ENCODE measurements around the gene ZNF664.

The ZNF664 gene

DNA sequence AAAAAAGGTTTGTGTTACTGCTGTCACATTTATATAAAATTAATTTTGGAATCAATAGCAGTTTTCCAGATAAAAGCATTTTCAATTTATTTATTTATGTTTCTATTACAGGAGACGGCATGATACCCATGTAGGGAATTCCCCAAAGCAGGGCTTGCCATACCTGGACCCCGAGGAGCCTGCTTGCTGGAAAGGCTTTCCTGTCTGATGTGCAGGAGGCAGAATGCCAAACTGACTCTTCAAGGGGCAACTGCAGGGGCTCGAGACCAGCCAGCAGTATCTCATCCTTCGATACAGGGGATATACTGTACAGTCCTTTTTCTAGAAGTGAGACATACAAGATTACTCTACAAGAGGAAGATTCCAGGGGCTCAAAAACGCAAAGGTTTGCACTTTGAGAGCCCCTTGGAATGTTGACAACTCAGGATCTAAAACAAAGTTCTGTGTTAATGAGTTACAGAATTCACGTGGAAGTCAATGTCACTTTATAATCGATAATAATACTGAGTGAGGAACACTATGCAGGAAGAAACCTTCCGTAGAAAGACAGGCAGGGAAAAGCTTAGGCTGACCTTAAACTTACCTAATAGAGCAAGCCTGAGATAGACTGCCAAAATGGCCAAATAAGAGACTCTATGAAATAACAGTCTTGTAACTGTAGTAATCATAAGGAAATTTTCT is 38.6 kb downstream of the ZNF664 start:
- DNase-seq: no peak

DNA sequence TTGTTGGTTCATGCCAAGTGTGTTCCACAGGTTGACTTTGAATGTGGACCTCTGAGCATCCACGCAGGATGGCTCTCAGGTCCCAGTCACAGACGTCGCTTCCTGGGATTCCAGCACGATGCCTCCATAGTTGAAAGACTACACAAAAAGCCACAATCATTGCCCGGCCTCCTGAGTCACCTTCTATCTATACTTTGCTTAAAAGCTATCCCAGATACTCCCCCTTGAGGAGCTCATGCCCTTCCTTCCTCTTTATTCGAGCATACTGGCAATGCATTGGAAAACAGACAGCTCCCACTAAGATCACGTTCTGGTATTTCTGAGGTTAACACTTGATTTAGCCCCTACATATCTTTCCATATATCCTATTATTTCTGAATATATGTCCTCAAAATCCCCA is 40.1 kb downstream of the ZNF664 start:
- no peak for DNase-seq

DNA sequence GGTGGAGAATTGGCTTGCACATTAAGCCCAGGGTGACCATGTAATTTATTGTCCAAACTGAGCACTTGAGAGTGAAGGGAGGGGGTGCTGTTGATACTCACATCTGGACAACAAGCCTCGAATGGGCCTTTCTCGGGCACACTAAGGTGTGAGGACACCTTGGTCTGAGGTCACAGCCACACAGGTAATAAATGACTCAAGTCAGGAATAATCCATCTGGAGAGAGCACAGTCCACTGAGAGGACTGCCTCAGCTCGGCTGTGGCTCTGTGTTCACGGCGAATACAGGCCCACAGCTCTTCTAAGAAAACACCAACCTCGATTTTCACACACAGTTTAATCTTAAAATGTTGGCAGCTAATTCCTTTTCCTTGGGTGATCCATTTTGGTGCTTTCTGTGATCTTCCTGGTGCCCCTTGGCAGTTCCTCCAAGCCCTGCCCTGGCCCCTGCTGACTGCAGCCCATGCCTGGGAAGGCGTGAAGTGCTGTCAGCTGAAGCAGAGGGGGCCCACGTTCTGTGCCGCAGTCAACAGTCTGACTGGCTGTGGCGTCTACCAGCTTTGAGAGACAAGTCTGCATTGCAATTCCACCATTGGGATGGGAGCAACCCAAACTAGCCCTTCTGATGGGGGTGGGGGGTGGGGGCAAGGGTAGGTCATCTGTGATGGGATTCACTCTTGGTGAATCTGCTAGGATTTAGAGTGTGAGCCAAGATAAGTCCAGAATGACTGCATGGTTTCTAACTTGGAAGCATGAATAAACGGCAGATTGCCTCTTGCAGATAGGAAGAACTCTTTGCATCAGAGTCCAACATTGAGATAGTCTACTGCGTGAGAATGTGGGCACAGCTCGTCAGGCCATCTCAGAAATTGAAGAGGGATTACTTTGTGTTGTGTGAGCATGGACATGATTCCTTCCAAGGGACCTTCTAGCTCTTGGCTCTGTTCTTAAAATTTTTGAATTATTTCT is 42.8 kb downstream of the ZNF664 start:
- DNase-seq: no peak

DNA sequence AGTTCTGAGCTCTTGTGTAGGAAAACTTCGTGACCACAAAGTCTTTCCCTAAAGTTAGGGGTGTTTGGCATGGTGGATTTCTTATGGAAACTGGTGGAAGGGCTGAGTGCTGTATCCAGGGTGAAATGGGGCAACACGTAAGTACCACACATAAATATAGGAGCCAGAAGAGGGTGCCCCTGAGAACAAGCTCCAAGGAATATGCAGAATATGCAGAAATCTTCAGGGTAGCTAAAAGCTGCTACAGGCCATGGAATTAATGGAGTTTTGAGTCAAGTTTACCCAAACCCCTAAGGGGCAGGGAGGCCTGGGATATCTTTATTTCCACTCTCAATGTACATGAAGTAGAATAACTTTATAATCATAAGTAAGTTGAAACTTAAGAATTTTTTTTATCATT is 44.0 kb downstream of the ZNF664 start:
- no peak for DNase-seq

DNA sequence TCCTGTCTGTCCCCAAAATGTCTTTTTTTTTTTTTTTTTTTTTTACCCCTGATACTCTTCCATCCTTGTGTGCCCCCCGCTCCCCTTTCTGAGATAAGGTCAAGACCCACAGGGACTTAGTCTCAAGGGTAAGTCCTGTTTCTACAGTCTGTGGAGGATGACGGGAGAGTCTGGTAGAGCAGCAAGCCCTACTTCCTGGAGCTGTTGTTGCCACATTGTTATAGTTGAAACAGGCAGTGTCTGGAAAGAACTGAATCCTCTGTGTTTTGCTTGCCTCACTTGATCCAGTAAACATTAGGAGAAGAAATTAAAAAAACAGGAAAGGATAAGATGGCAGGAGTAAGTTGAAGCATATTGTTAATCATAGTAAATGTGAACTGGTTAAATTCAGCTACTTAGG is 45.5 kb downstream of the ZNF664 start:
- no peak for DNase-seq

DNA sequence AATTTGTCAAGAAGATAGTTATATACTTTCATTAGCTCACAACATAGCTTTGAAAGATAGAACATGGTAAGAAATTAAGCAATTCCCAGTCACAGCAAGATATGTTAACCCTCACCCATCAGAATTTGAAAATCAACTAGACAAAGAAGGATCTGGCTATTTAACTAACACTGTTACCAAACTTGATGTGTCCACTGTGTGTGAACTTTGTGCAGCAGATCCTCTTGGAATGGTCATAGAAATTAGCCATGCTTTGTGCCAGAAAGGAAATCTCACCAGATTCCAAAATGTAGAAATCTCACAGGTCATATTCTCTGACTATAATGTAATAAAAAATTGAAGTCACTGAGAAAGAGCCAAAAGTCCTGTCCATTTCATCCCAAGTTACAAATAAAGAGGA is 46.1 kb downstream of the ZNF664 start:
- no peak for DNase-seq

DNA sequence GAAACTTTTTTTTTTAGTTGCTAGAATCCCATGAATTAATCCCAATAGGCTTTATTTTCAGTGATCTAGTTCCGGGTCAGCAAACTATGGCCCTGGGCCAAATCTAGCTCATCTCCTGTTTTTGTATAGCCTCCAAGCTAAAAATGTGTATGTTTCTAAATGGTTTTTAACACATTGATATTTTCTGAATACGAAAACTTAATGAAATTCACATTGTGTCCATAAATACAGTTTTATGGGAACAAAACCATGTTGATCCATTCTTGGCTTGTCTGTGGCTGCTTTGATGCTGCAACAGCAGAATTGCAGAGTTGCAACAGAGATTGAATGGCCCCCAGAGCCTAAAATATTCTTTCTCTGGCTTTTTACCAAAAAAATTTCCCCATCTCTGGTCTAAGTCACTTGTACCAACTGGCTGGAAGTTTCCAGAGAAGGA is 47.5 kb downstream of the ZNF664 start:
- no peak for DNase-seq

DNA sequence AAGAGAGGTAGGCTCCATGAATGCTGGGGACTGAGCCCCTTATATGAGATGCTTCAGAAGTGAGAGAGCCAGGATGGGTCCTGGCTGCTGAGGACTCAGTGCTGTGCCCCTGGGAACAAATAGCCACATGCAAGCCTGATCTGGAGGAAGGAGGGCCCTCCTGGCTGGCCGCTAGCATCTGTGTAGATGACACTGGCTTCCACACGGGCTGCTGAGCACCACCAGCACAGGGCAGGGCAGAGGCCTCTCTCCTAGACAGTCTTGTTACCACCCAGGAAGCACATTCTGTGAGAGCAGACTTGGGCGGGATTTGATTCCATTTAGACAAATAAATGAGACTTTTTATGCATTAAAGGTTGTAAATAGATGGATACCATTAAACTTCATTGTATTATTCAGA is 48.0 kb downstream of the ZNF664 start:
- no peak for DNase-seq

DNA sequence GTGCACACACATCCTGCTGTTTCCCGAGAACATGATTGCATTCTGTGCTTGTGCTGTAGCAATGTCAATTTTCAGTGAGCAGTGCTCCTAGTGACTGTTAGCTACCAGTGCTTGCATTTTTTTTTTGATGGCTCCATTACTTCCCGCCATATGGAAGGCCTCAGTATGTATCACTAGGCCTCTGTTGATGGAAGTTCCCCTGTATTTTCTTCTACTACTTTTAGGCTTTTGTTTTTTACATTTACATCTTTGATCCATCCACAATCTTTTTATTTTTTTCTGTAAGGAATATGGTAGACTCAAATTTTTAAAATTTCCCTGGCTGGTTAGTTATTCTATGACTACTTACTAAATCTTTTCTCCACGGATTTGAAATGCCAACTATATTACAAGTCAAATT is 49.1 kb downstream of the ZNF664 start:
- DNase-seq: no peak

DNA sequence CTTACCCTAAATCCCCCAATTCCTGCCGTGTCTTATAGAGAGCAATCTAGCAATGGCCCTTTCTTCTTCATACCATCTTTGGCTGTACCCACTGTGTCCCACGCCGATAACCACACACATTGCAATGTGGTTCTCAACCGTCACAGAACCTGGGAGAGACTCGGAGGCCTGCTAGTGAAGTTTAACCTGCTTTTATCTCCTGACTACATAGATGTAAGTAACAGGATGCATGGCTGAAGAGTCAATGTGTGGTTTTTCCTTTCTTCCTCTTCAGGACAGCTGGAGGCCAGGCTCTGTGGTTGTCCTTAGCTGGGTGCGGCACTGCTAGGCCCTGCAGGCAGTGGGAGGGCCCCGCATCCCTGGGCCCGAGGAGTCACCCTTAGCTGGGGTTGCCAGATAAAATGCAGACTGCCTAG is 51.3 kb downstream of the ZNF664 start:
- DNase-seq: no peak

DNA sequence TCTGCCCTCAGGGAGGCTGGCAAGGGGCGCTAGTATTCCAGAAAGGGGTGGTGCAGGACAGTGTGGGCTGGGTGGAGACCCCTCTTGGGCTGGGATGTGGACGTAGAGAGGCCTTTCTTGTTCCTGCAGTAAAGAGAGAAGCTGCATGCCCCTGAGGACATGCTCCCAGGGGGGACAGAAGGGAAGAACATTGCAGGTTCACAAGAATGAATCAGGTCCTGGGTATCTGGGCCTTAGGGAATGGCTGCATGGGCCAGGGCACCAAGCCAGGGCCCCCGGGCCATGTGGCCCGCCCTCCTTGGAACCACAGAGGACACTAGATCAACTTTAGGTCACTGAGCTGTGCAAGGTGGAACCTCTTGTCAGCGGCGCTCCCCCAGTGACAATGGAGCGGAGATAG is 51.8 kb downstream of the ZNF664 start:
- DNase-seq: no peak

DNA sequence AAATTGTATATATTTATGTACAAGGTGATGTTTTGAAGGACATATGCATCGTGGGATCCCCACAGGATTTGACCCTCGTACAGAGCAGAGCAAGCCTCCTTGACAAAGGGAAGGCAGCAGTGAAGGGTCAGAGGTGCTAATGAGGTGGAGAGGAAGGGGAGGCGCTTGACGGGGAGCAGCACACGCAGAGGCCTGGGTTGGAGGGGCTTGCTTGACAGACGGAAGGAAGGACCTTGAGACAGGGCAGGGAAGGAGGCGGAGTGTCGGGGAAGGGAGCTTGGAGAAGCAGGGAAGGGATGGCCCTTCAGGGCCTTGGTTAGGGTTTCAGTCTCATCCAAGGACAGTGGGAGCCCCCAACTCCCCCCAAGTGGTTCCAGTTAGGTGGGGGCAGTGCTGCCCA is 52.6 kb downstream of the ZNF664 start:
- no peak for DNase-seq

DNA sequence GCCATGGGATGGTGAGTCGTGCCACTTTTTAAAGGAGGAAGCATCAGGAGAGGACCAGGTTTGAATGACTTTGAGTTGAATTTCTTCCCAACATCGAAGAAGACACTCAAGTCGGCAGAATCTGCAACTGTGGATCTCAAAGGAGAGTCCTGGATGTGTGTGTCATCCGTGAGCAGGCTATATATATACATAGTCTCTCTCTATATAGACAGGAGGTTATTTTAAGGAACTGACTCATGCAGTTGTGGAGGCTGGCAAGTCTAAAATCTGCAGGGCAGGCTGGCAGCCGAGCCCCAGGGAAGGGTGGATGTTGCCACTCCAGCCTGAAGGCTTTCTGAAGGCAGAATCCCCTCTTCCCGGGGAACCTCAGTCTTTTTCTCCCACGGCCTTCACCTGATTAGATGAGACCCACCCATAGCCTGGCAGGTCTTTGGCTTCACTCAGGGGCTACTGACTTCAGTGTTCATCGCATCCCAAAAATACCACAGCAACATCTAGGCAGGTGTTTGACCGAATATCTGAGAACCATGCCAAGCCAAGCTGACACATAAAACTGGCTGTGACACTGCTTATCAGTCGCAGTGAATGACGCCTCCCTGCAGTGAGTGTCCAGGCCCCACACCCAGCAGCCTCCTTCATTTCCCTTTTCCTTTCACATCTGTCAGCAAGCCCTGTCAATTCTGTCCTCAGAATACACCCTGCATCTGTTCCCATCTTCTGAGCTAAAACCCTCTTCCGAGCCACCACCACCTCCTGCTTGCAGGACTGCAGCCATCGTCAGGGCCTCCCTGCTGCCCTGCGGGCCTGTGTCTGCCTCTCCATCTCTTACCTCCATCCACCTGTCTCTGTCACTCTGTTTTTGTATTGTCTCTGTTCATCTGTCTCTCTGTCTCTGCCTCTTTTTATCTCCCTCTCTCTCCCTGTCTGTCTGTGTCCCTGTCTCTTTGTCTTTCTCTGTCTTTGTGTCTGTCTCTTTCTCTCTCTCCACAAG is 54.0 kb downstream of the ZNF664 start:
- peak; percentile 13 for DNase-seq

DNA sequence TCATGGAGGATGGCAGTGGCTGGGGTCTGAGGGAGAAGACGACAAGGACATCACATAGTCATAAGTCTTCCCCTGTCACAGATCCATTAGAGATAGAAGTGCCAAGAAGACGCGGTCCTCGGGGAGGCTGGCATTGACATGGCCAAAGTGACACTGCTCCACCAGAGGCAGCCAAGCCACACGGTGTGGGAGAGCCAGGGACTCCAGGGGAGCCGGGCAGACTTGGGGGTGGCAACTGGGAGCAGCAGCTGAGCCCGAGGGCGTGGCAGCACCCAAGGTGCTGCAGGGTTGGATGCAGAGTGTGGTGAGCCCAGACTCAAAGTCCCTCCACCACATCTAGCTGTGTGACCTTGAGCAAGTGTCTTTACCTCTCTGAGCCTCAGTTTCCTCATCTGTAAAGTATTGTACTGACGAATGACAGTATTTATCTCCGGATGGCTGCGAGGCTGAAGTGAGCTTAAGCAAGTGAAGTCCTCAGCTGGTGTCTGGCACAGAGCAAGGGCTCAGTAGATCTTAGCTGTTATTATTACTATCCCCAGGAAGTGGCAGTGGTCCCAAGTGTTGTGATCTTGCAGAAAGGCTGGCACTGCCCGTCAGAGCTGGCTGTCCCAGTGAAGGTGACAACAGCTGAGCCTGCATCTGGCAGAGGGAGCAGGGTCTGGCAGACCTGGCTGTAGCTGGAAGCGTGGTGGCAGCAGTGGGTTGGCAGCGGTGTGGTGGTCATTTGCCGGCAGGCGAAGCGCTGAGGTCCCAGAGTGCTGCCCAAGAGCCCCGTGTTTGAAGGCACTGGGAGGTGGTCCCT is 54.9 kb downstream of the ZNF664 start:
- no peak for DNase-seq

DNA sequence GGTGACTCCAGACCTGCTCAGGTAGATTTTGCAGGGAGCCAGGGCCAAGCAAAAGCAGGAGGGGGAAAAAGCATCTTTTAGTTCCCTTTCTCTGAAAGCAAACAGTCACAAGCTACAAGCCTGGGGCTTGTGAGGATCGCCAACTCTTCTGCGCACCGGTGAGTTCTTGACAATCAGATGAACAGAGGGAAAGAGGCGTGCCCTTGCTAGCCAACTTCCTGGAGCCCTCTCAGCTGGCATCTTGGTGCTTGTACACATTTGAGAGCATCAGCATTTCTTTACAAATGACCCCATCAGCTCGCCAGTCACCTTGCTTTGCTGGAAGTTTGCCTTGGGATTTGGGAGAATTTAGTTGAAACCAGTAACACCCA is 55.5 kb downstream of the ZNF664 start:
- DNase-seq: no peak

DNA sequence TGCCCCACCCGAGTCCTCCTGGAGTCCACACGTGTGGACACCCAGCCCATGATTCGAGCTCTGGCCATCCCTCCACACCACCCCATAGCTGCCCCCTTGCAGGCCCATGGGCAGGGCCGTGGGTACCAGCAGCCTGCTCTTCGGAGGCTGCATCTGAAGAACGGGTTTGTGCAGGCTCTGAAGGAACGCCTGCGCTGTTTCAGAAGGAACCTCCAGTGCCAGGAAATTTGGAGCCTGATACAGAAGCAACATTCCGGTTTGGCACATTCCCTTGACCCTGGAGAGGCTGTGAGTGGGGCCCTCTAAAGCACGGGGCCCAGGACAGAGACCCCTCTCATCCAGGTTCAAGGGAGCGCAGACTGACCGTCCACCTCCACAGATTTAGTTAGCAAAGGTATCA is 57.0 kb downstream of the ZNF664 start:
- no peak for DNase-seq

DNA sequence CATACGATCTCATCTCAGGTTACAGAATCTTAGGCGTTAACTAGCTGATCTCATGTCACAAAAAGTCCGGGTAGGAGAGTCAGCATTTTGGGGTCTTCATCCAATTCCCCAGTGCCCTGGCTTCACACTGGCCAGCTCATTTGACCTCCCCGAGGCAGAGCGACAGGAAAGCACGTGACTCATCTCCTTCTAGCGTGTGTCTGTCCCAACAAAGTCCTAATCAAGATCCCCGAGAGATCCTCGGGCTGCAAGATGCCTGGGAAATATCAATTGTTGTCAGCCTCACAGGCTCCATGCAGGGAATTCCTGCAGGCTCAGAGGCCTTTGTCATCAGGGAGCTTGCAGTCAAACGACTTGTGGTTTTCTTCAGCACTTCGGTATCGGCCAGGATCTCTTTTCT is 57.5 kb downstream of the ZNF664 start:
- no peak for DNase-seq

DNA sequence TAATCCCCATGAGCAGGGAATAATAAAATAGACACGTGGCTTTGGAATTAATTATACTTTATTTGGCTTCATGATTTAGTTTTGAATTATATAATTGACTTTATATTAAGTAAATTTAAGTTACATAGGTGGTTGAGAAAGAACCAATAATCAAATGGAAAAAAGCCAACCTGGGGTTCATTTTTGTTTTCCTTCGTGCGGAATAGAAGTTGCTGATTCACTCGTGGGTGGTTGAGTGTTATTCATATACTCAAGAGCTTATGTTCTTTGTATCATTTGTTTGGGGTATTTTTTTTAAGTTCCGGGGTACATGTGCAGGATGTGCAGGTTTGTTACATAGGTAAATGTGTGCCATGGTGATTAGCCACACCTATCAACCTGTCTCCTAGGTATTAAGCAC is 58.0 kb downstream of the ZNF664 start:
- DNase-seq: no peak

DNA sequence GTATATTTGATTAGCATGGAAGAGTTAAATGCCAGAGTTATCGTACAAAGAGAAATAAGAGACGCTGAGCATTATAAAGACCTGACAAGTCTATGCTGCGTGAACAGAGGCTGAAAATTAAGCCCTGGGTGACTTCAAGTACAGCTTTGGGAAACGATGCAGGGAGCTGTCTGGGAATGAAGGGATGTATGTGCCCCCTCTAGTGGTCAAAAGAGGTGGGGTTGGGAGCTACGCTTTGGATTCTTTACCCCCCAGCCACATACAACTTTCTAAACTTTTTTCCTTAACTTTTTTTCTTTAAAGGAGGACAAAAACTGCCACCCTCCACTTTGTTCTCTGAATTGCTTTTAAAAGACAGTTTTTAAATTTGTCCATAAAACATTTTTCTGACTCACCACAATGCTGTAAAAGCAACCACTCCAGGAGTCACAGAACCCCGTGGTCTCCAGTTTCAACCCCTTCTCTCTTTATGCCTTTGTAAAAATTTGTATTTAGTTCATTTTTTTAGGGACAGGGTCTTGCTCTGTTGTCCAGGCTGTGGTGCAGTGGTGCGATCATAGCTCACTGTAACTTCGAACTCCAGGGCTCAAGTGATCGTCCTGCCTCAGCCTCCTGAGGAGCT is 59.4 kb downstream of the ZNF664 start:
- no peak for DNase-seq

DNA sequence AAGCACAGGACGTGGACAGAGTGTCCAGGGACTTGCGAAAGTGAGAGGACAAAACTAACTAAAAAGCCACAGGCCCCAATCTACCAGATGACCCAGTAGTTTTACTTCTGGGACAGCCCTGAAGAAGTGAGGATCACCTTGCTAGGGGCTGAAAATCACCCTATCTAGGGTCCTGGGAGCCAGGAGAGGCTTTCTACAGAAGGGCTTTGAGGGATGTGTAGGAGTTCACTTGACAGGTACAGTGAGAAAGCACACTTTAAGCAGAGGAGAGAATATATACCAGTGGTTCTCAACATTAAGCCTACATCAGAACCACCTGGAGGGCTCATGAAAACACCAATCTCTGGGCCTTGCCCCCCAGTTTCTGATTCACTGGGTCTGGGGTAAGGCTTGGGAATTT is 60.8 kb downstream of the ZNF664 start:
- DNase-seq: no peak

DNA sequence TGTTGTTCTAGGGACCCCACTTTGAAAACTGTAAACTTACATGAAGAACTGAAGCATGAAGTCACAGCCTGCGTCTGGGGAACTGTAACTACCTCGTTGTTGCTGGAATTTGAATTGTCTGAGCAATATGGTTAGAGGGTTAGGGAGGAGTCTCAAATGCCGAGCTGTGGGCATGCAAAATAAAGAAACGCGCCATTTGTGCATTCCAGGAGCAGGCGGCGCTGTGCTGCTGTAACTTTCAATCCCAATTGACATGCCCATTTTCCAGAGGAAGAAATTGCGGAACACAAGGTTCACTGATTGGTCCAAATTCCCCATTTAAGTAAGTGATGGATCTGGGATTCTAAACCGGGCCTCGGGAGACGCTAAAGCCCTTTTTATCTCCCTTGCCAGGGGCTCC is 61.3 kb downstream of the ZNF664 start:
- DNase-seq: no peak

DNA sequence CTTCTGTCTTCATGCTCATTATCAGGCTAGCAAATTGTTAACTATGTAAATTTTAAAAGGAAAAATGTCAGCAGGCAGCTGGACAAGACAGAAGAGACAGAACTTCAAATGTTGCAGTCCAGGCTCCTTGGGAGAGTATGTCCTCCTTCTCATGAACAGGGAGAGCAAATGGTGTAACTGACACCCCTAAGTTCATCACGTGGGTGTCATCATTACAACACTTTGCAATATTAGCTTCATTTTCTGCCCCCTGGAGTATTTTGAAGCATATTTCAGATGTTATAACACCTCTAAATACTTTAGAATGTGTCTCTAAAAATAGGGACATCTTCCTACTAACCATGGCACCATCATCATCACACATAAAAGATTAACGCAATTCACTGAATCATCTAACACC is 62.1 kb downstream of the ZNF664 start:
- no peak for DNase-seq
